LHCN-M2 (cell line): ENCODE results near the gene VAMP8. TPM values are rescaled to one million over a fixed set of nuclear protein-coding genes. Genes with fewer than 3 reads are reported as not detected.
"Not testable (repeated sequence)": the region's sequence is repeated elsewhere in the genome, so short reads cannot be mapped to it uniquely, and the experiment has no call there.

ENCODE experiments used
- DNase-seq: peaks from one replicate; pipeline ENCODE4 v3.0.0-alpha.2; 2012; ENCODE audit warnings: low read depth
- polyA plus RNA-seq: library from polyadenylated mRNA; unstranded; fragments of >200 nt; gene quantifications from one replicate; pipeline ENCODE4 v1.2.1, GENCODE V29; 2012; ENCODE audit warnings: missing spikeins
- total RNA-seq: library from RNA; depleted of rRNA; stranded (reverse); fragments of >200 nt; gene quantifications from 2 replicates; pipeline ENCODE4 v1.2.3, GENCODE V29; 2014; rRNA removed

The VAMP8 gene
- 21.2 and 27.1 TPM in 2 replicates for total RNA-seq
- polyA plus RNA-seq = 87.2 TPM

GRCh38 chr2:85577386-85578242 is at the start of gene VAMP8:
Gene VAMP8, plus strand, starts transcription at chr2:85577586. Its CDS starts 61 bp downstream, at chr2:85577647.
- DNase-seq = peak; percentile 83

DNA sequence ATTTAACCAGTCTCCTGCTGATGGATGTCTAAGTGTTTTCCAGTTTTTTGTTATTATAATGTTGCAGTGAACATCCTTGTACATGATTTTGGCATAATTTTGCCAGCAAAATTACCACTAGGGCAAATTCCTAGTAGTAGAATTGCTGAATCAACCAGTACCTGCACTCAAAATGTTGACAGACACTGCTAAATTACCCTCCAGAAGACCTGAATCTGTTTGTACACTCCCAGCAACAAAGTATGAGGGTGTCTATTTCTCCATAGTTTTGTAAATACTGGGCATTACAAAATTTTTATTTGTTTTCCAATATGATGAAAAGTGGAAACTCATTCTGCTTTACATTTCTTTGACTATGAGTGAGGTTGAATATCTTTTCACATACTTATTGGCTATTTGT is 49.6 kb upstream of the VAMP8 start:
- DNase-seq = no peak

GRCh38 chr2:85528355-85528754 is 49.0 kb upstream of the VAMP8 start:
- no peak for DNase-seq

- no peak for DNase-seq
These were observed 47.6 kb upstream of the VAMP8 start for GRCh38 chr2:85529809-85530208.

DNA sequence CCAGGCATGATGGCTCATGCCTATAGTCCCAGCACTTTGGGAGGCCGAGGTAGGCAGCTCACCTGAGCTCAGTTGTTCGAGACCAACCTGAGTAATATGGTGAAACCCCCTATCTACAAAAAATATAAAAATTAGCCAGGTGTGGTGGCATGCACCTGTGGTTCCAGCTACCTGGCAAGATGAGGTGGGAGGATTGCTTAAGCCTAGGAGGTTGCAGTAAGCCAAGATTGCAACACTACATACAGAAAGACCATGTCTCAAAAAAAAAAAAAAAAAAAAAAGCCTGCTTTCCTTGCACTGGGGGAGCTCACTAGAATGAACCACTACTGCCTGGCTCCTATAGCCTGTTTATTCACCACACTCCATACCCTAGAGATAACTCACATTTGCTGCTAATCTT is 45.8 kb upstream of the VAMP8 start:
- no peak for DNase-seq

DNA sequence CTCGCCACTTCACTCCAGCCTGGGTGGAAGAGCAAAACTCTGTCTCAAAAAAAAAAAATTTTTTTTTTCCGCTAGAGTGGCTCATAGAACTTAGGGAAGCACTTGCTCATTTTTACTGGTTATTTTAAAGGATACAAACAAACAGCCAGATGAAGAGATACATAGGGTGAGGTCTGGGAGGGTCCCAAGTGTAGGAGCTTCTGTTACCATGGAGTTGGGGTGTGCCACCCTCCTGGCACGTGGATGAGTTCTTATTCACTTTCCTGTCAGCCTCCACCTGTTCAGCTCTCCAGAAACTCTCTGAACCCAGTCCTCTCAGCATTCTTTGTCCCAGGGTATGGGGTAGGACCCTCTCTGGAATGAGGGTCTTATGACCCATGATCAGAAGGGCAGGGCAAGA is 43.3 kb upstream of the VAMP8 start:
- no peak for DNase-seq

DNA sequence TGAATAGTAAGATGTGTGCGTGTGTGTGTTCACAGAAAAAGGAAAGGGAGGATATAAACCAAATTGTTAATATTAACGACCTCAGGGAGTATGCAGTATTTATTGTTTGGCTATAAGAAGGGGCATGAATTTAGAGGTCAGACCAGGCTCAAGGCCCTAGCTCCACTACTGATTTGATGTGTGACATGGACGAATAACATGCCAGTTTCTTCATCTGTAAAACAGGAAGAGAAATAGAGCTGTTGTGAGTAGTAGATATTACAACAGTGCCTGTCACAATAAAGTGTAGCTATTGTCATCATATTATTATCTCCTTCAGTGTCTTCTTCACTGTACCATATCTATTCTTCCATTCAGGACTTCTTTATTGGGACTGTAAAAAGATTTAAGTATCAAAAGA is 42.5 kb upstream of the VAMP8 start:
- no peak for DNase-seq

DNA sequence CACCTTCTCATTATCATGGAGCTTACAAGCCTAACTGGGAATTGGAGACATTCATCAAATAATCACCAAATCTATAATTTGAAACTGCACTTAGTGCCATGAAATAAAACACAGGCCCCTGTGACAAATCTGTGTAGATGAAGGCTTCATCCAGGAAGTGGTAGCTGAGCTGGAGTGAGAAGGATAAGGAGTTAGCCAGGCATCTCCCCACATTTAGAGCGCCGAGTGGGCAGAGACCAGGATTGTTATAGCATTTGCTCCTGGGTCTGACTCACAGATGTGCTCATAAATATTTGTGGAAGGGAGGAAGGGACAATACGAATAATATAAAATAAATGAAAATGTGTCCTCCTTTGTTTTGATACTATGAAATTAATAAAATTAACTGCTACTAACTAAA is 40.9 kb upstream of the VAMP8 start:
- DNase-seq = peak; percentile 94

- DNase-seq = no peak
These were observed 39.5 kb upstream of the VAMP8 start for GRCh38 chr2:85537600-85538506.

GRCh38 chr2:85538507-85539360 is 38.7 kb upstream of the VAMP8 start, which contains the start of gene MAT2A:
Gene MAT2A, plus strand, starts transcription at chr2:85539168. Its CDS starts 120 bp downstream, at chr2:85539288.
- peak; percentile 91 for DNase-seq

DNA sequence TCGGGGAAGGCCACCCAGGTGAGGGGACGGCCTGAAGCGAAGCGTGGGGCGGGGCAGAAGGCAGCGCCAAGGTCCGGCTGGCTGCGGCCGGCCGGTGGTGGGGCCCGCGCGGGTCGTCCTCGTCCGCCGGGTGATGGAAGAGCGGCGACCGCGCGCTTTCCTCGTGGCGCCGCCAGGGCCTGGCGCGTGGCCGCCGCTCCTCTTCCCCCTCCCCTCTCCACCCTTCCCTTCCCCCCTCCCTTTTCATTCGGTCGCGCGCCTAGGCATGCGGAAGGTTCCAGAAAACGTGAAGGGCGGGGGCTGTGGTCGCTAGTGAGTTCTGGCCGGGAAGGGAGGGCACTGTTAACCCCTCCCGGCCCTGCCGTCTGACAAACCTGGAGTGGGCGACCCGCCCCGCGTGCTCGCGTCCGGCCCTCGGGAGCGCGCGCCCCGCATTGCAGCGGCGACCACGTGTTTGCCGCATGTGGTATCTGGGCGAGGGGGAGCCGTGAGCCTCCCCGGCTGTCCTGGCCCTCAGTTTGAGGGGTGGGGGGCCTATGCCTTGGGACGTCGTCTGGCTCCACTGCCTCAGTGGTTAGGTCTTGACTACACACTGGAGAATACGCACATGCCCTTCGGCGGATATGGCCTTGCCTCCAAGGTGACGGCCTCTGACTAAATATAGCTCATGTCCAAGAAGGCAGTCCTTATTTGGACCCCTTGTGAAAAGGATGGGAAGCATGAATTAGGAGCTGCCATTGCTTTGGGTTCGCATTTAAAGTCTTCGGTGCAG is 37.8 kb upstream of the VAMP8 start:
- DNase-seq = peak; percentile 86

DNA sequence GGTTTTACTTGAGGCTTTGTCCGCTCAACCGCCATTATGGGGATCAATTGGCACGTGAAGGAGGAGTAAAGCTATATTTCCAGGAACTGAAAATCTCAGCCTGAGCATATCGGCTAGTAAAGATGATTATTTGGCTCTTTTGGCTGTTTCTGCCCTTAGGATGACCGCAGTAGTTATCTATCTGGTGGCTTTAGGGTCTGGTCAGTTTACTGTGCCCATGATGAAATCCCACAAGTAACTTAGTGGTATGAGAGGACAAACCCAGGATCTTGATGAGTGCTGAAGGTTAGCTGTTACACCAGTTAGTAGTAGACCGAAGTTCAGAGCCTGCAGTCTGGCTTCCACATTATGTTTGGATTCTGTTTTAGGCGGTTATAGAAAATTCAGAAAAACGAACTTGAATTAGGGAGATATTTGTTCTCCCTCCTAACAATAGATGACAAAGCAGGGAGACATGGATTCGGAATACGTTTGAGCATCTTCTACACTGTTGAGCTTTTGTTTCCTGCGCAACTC is 37.2 kb upstream of the VAMP8 start:
- DNase-seq = peak; percentile 65

DNA sequence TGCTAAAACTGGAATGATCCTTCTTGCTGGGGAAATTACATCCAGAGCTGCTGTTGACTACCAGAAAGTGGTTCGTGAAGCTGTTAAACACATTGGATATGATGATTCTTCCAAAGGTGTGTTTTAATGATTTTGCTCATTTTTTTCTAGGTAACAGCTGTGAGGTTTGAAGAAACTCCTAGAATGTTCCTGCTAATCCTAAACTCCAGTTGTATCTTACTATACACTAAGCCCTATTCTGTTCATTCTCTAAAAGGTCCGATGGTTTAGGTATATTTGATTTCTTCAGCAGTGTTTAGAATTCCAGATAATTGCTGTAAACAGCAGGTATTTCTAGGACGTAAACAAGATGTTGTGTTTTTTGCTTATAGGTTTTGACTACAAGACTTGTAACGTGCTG is 36.1 kb upstream of the VAMP8 start:
- no peak for DNase-seq

DNA sequence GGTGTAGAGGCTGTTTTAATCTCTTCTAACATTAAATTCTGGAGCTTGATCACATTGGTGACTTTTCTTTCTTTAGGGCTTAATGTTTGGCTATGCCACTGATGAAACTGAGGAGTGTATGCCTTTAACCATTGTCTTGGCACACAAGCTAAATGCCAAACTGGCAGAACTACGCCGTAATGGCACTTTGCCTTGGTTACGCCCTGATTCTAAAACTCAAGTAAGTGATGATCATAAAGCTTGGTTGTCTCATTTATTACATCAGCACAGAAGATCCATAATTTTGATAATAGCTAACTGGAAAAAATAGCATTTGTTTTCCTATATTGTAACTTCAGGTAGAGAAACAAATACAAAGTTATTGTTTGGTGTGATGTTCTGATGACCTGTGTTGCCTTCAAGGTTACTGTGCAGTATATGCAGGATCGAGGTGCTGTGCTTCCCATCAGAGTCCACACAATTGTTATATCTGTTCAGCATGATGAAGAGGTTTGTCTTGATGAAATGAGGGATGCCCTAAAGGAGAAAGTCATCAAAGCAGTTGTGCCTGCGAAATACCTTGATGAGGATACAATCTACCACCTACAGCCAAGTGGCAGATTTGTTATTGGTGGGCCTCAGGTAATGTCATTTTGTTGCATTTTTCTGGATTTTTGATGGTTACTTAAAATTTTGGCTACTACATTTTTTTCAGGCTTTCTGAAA is 35.5 kb upstream of the VAMP8 start:
- no peak for DNase-seq

GRCh38 chr2:85542777-85543176 is 34.6 kb upstream of the VAMP8 start:
- no peak for DNase-seq

GRCh38 chr2:85544254-85544691 is 33.1 kb upstream of the VAMP8 start:
- DNase-seq = not testable (repeated sequence)

DNA sequence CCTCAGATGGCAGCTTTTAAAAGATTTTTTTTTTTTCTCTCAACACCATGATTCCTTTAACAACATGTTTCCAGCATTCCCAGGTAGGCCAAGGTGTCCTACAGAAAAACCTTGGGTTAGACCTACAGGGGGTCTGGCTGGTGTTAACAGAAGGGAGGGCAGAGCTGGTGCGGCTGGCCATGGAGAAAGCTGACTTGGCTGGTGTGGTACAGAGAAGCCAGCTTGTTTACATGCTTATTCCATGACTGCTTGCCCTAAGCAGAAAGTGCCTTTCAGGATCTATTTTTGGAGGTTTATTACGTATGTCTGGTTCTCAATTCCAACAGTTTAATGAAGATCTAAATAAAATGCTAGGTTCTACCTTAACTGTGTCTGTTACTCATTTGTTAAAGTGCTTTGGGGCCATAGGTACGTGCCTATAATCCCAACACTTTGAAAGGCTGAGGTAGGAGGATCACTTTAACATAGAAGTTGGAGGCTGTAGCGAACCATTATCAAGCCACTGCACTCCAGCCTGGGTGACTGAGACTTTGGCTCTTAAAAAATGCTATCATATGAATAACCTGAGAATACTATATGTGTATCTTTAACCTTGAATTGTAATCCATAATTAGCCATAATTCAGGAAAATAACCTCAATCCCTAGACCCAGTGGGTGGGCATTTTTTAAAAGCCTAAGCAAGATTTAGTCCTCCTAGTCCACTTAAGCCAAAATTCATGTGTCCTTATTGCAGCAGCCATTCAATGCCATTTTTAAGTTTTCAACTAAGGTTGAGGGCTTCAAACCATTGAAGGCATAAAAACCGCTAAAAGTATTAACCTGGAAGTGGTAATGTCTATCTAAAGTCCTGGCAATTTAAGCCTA is 32.2 kb upstream of the VAMP8 start:
- DNase-seq = not testable (repeated sequence)

DNA sequence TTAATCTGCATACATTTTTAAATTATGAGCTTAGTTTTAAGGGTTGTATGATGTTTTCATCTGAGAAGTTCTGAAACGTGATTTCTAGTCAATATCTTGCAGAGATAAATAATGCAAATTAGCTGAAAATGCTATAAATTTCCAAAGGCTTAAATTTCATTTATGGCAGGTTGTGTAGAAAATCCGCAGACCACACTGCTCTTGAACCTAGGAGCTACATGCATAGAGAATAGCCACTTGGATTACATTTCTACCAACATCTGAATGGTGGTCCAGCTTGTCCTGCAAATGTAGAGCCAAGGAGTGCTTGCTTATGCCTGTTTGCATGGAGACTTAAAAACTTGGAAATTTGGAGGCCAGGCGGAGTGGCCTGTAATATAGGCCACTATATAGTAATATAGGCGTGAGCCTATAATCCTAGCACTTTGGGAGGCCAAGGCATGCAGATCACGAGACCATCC is 31.6 kb upstream of the VAMP8 start:
- DNase-seq = no peak
